SW480 (cell line): ENCODE measurements around the gene ATG101.

ENCODE experiments used
- DNase-seq: peaks from one replicate; pipeline ENCODE4 v3.0.0-alpha.2; 2016; ENCODE audit warnings: low spot score

Gene ATG101

DNA sequence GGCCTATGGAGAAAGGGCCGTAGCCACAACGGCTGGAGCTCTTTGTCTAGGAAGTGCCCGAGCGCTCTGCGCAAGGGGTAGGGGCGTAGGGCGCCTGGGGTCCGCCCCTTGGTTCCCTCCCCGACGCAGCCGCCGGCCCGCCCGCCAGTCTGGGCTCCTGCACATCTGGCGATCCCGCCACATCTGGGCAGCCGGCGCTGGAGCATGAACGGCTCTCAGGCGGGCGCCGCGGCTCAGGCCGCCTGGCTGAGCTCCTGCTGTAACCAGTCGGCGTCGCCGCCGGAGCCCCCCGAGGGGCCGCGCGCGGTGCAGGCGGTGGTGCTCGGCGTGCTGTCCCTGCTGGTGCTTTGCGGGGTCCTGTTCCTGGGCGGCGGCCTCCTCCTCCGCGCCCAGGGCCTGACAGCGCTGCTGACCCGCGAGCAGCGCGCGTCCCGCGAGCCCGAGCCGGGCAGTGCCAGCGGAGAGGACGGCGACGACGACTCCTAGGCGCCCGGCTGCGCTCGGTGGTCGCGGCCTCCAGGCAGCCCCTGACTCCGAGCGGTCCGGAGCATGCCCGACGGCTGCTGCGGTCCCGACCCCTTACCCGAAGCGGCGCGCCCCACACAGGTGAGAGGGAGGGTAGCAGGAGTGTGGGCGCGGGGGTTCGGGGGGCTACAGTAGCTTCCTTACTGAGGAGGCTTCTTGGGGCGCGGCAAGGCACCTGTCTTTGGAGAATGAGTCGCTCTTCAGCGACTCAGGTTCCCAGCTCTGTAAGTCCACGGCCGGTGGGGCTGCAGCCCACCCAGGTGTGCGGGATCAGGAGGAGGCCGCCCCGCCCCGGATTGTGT, 10.0 kb downstream of the ATG101 start, which contains the start of gene SMIM41:
SMIM41 (plus strand) TSS at position 129 of the 827 bp plus-strand sequence; CDS start at position 205, 76 bp downstream.
- no peak for DNase-seq

DNA sequence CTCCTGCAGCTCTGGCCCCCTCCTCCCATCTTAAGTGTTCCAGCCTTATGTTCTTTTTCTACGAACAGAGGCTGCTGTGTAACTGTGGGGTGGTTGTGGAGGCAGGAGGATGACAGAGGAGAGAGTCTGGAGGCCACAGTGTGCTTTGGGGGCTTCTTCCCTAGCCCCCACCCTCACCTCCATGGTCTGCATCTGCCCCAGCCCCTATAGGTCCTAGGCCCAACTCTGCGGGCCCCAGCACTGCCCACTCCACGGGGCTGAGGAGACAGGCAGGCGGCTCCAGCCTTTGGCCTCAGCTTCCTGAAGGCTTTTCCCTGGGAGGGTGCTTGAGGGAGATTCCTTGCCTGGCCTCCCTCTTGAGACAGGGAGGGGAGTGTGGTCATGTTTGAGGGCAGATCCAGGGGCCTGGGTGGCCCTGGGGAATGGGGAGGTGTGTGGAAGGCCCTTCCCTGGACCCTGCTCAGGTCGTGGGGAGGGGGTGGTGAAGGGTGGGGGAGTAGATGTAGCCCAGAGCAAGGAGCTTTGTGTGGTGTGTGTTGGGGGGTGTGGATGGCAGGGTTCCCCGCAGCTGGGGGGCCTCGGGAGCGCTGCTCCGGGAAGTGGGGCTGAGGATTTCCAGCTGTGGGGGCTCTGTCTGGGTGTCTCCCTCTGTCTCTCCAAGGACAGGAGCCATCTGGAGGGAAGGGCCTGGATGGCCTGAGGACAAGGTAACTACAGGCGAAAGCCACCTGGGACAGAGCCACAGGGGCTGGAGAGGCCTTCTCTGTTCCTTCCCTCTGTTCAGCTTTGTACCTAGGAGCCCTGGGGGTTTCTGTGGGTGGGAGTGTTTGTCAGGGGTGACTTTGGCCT, 10.8 kb downstream of the ATG101 start:
- DNase-seq: no peak

DNA sequence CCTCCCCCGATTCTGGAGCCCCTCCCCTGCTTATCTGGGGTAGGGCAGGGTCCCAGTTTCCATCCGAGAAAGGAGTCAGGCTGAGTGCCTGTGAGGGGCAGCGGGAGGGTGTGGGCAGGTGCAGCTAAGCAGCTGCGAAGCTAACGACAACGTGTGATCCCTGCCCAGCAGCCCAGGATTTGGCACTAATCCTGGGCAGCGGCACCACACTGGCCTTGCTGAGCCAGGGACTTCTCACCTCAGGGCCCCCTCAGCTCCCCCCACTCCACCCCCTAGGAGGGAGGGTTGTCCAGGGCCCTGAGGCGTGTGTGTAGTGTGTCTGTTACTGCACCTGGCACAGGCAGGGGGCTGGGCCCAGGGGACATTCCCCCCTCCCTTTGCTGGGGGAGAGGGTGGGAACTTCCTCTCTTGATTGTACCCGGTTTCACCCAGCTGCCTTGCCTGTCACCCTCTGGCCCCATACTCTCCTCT, 11.5 kb downstream of the ATG101 start:
- DNase-seq: no peak

- DNase-seq: no peak
These were observed 12.4 kb downstream of the ATG101 start for GRCh38 chr12:52082026-52082668.

- no peak for DNase-seq
These were observed 12.8 kb downstream of the ATG101 start for GRCh38 chr12:52082669-52082987.

DNA sequence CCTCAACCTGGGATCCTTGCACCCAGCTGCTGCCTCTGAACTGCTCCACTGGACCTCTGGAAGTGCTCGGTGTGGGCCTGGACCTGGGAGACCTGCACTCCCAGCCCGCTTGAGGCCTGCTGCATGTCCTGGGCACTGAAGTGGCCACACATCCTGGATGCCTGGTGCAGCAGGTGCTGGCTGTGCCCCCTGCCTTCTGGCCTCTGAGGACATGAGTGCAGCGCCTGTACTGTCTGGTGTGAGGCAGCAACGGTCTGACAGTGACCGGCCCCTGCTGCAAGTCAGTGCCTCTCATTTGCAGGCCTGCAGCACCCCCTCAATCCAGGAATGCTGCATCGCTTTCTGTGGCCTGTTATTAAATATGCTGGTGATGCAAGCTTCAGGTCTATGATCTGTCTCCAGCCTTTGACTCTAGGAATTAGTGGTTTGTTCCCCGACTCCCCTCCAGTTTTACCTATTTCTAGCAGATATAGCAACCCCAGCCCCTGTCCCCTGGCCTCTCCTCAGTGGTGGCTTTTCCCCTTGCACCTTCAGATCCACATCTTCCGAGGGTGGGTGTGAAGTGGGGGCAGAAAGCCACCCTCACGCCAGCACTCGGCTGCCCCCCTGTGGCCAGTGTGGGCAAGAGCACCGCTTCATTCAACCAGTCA, 13.3 kb downstream of the ATG101 start:
- peak; percentile 54 for DNase-seq

DNA sequence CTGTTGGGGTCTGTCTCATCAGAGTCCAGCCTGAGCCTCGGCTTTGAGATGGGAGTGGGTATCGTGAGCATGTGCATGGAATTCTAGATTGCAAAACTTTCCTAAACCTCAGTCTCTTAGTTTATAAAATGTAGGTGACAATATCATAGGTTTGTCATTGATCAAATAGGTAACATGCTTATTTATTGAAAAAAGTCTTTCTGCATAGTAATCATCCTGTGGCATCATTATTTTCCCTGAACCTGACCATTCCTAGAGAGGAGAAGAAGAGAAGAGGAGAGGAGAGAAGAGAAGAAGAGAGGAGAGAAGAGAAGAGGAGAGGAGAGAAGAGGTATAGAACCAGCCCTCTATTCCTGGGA, 13.8 kb downstream of the ATG101 start:
- no peak for DNase-seq

- DNase-seq: no peak
These were observed 14.9 kb downstream of the ATG101 start for GRCh38 chr12:52084491-52085231.

- no peak for DNase-seq
These were observed 16.0 kb downstream of the ATG101 start for GRCh38 chr12:52085682-52086180.

- DNase-seq: no peak
These were observed 16.6 kb downstream of the ATG101 start for GRCh38 chr12:52086366-52086765.

GRCh38 chr12:52086944-52087835, 17.4 kb downstream of the ATG101 start:
- no peak for DNase-seq

DNA sequence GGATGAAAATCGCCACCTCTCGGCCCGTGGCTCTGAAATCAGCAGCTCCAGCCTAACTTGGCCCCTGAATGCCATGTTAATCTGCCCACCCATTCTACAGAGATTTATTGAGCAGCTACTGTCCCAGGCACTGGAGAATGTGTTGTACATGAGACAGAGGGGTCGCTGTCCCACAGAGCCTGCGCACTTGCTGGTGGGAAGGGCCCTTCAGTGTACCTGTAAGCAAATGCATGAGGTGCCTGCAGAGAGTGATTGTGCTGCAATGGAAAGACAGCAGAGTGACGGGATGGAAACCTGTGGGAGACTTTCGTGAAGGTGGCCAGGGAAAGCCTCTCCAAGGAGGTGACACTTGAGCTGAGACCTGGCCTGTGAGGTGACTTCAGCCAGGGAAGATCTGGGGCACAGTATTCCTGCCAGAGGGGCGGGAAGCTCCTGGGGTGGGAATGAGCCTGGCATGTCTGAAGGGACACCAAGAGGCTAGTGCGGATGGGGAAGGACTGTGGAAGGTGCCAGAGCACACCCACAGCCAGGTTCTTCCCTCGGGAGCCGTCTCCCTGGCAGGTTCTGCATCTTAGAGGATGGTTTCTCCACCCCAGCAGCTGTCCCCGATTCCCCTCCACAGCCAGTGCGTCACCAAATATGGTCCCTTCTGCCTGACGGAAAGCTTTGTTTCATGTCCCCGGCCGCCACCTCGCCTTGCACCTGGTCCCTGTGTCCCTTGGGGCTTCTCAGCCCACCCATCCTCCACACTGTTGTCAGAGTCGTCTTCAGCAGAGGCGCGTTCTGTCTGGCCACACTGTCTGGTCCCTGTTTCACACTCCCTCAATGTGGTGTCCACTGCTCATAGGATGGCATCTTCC, 18.4 kb downstream of the ATG101 start:
- DNase-seq: no peak

GRCh38 chr12:52089491-52089890, 19.7 kb downstream of the ATG101 start:
- DNase-seq: no peak

GRCh38 chr12:52090291-52090690, 20.5 kb downstream of the ATG101 start:
- no peak for DNase-seq

DNA sequence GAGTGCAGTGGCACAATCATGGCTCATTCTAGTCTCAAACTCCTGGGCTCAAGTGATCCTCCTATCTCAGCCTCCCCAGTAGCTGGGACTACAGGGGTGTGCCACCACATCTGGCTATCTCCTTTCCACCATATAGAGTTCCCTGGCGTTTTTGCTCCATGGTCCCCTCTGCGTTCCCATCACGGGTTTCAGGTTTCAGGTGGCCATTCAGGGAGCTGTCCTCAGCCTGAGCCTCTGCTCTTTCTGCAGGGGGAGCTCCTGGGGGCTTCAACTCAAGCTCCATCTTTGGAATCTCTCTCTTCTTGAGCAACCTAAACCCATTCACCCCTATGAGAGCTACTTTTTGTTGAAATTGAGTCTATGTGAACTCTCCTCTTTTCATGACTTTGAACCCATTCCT, 21.3 kb downstream of the ATG101 start:
- DNase-seq: no peak

DNA sequence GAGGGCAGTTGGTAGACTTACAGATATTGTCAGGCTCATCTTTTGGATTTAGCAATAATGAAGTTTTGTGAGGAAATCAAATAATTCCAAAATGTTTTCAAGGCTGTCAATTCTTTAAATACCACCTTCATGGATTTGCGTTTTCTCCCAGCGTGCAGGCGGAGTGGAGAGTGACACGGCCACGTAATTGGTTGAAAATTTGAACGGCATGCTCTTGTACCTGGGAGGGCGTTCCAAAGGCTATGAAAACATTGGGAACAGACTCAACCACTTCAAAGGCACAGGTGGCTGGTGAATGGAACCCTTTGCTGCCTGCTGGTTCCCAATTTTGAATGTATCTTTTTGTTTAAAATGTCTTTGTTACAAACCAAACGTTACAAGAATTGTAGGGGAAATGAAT, 22.1 kb downstream of the ATG101 start:
- DNase-seq: peak; percentile 82

GRCh38 chr12:52093346-52093745, 23.6 kb downstream of the ATG101 start:
- DNase-seq: no peak

DNA sequence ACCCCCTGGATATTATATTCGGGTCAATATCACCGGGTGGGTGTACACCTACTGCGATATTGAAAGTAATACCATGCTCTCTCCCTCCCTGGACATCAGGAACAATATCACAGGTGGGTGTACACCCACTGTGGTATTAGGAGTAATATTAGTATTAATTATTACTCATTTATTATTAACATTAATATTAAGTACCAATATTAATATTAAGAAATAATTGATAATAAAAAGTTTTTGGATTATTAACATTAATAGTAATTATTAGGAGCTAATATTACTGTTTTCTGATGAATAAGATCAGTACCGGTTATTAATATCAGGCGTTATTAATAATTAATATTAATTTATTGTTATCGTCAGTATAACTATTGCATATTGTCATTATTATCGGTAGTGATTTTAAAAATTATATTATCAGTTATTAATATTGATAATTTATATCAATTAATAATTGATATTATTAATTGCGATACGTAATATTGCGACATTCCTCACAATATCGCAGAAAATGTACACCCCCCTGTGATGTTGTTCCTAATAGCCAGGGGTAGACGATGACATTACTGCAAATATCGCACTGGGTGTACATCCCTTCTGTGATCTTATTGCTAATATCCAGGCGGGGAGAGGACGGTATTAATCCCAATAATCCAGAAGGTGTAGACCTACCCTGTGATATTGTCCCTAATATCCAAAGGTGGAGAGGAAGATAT, 26.7 kb downstream of the ATG101 start:
- DNase-seq: no peak
